Upper lobe of left lung (tissue), 4 donors: Measurements from ENCODE around the gene AFTPH.

Experiments used
- CTCF ChIP-seq, 6 experiments: fragments of 450-650 bp in 4 of 6; fragments of 200-600 bp in 2 of 6; sonication (generic) in 2 of 6; IDR thresholded peaks; one replicate each; pipeline ENCODE4 v1.5.1; 2016 to 2019; ENCODE audit warnings: antibody characterized with exemption in 6 of 6
- POLR2A ChIP-seq, 4 donors: fragments of 450-650 bp; IDR thresholded peaks; one replicate each; pipeline ENCODE4 v1.5.1; 2016 to 2017; ENCODE audit warnings: antibody characterized with exemption in 4 of 4, mild to moderate bottlenecking in 2 of 4

GRCh38 chr2:64602436-64602835 is 78.3 kb downstream of the AFTPH start:
- TF ChIP-seq POLR2A (IDR thresholded peaks at IDR 0.05) = no peak
- no peak for TF ChIP-seq CTCF (IDR thresholded peaks at IDR 0.05)
